ENCODE measurements around the gene IQSEC1. TPM values are rescaled to one million over a fixed set of nuclear protein-coding genes. Genes with fewer than 3 reads are reported as not detected.

IQSEC1 gene
- total and polyA plus RNA-seq, 9 of the 15 experiments (the other 6 are each of a cell fraction or from before 2014, with no cell fraction given): 0.56 to 39.0 (median 6.8) TPM

DNA sequence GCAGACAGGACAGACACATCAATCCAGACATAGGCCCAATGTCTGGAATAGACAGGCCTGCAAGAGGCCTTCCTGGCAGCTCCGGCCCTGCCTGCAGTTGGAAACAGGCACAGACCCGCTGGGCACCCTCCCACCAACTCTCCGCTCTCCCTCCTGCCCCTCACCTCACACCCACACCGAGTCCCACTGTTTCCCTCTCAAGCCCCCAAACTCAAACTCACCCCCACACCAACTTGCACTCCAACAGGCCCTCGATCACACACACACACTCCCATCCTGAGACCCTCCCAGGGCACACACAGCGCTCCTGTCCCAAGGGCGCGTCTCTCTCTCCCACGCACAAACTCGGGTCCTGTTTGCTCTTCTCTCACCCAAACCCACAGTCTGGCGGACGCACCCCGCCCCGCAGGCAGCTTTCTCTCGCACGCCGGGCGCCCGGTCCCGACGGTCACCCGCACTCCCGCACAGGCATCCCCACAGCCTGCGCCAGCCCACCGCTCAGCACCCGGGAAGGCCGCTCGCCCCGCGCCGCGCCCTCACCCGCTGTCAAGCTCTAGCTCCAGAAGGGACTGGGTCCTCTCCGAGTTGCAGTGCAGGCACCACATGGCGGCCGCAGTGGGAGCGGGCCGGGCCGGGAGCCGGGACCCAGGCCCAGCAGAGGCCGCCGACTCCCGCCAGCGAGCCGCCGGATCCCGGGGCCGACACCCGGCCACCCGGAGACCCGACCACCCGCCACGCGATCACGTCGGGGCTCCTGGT, 106.2 kb downstream of the IQSEC1 start (continued):
- TF ChIP-seq ZFX (CRISPR knock-in tag; IDR thresholded peaks at IDR 0.05) (peak; percentile 84), SMARCC2 (IDR thresholded peaks at IDR 0.05; ENCODE audit: low read depth) (no peak), ZNF436 (CRISPR knock-in tag; IDR thresholded peaks at IDR 0.05) (no peak), NFATC3 (IDR thresholded peaks at IDR 0.05) (no peak), NFYB (IDR thresholded peaks at IDR 0.05; ENCODE audit: extremely low read depth, insufficient read length) (no peak), ZNF780A (CRISPR knock-in tag; IDR thresholded peaks at IDR 0.05) (no peak), ZNF274 (IDR thresholded peaks at IDR 0.05; ENCODE audit: borderline replicate concordance, low read depth, low read length) (no peak), BRF1 (IDR thresholded peaks at IDR 0.05; ENCODE audit: borderline replicate concordance, extremely low read depth, insufficient read length) (no peak), ZNF354B (CRISPR knock-in tag; IDR thresholded peaks at IDR 0.05) (no peak), KDM4B (IDR thresholded peaks at IDR 0.05; ENCODE audit: borderline replicate concordance in 2 of 2, low read depth in 1 of 2) (no peak), ZNF717 (CRISPR knock-in tag; IDR thresholded peaks at IDR 0.05) (no peak), CREB1 (IDR thresholded peaks at IDR 0.05) (no peak), CREB1 (CRISPR knock-in tag; IDR thresholded peaks at IDR 0.05) (peak; percentile 15; the same call in 1 of the 2 replicates), MCM3 (IDR thresholded peaks at IDR 0.05) (no peak), FOSL1 (tag; conservative IDR thresholded peaks at IDR 0.05) (no peak), MAZ (CRISPR knock-in tag; conservative IDR thresholded peaks at IDR 0.05 in 1 of 2, IDR thresholded peaks at IDR 0.05 in 1 of 2) (peak in 1 of 2 experiments; percentile 61; a peak in 2 of 4 replicates), NUFIP1 (IDR thresholded peaks at IDR 0.05; ENCODE audit: partially characterized antibody) (no peak), EZH2 (IDR thresholded peaks at IDR 0.05; ENCODE audit: borderline replicate concordance, low read depth, low read length) (no peak), TCF7L2 (IDR thresholded peaks at IDR 0.05; ENCODE audit: low read depth, low read length) (no peak), ARNT (IDR thresholded peaks at IDR 0.05) (no peak)
- TF ChIP-seq, protein P1, sequence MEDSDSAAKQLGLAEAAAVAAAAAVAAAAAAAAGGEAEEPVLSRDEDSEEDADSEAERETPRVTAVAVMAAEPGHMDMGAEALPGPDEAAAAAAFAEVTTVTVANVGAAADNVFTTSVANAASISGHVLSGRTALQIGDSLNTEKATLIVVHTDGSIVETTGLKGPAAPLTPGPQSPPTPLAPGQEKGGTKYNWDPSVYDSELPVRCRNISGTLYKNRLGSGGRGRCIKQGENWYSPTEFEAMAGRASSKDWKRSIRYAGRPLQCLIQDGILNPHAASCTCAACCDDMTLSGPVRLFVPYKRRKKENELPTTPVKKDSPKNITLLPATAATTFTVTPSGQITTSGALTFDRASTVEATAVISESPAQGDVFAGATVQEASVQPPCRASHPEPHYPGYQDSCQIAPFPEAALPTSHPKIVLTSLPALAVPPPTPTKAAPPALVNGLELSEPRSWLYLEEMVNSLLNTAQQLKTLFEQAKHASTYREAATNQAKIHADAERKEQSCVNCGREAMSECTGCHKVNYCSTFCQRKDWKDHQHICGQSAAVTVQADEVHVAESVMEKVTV (CRISPR knock-in tag; IDR thresholded peaks at IDR 0.05): no peak
- TF ChIP-seq, protein P2, sequence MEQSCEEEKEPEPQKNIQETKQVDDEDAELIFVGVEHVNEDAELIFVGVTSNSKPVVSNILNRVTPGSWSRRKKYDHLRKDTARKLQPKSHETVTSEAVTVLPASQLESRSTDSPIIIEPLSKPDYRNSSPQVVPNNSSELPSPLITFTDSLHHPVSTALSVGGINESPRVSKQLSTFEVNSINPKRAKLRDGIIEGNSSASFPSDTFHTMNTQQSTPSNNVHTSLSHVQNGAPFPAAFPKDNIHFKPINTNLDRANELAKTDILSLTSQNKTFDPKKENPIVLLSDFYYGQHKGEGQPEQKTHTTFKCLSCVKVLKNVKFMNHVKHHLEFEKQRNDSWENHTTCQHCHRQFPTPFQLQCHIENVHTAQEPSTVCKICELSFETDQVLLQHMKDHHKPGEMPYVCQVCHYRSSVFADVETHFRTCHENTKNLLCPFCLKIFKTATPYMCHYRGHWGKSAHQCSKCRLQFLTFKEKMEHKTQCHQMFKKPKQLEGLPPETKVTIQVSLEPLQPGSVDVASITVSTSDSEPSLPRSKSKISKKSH (CRISPR knock-in tag; IDR thresholded peaks at IDR 0.05): no peak
- TF ChIP-seq, protein P3, sequence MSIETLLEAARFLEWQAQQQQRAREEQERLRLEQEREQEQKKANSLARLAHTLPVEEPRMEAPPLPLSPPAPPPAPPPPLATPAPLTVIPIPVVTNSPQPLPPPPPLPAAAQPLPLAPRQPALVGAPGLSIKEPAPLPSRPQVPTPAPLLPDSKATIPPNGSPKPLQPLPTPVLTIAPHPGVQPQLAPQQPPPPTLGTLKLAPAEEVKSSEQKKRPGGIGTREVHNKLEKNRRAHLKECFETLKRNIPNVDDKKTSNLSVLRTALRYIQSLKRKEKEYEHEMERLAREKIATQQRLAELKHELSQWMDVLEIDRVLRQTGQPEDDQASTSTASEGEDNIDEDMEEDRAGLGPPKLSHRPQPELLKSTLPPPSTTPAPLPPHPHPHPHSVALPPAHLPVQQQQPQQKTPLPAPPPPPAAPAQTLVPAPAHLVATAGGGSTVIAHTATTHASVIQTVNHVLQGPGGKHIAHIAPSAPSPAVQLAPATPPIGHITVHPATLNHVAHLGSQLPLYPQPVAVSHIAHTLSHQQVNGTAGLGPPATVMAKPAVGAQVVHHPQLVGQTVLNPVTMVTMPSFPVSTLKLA (conservative IDR thresholded peaks at IDR 0.05): peak in 1 of 2 experiments; percentile 52; a peak in 1 of 4 replicates
- TF ChIP-seq, protein P4, sequence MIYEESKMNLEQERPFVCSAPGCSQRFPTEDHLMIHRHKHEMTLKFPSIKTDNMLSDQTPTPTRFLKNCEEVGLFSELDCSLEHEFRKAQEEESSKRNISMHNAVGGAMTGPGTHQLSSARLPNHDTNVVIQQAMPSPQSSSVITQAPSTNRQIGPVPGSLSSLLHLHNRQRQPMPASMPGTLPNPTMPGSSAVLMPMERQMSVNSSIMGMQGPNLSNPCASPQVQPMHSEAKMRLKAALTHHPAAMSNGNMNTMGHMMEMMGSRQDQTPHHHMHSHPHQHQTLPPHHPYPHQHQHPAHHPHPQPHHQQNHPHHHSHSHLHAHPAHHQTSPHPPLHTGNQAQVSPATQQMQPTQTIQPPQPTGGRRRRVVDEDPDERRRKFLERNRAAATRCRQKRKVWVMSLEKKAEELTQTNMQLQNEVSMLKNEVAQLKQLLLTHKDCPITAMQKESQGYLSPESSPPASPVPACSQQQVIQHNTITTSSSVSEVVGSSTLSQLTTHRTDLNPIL (CRISPR knock-in tag; IDR thresholded peaks at IDR 0.05): no peak
